ENCODE results near the gene CTNNA2.

Gene CTNNA2

DNA sequence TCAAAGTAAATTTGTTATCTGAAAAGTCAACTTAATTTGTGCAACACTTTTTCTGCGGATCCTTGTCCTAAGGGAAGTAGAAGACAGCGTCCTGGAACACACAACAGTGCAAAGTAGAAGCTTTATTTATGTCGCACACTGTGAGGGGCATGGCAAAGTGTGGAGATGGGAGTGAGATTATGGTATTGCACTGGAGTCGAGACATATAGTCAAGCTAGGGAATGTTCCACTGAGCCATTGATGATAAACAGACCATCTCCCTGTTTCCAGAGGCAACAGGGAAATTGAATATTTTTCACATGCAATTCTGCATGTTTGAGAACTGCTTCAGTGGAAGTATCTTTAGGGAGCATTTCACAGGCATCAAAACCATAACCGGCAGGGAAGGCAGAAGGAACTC is 745.5 kb downstream of the CTNNA2 start:
- no peak overlapping the region for H3K27ac ChIP-seq
- no peak overlapping the region for H3K4me2 ChIP-seq (ENCODE audit: low read length)
- H3K36me3 ChIP-seq (ENCODE audit: control insufficient read depth, insufficient read depth, low read length) = no peaks in the 10 kb centered on the region
- no peaks in the 10 kb centered on the region for H3K79me2 ChIP-seq
- no peaks in the 10 kb centered on the region for H3K9me3 ChIP-seq (ENCODE audit: control insufficient read depth, low read length)
- no peaks in the 10 kb centered on the region for H3K27me3 ChIP-seq (ENCODE audit: control insufficient read depth, insufficient read depth, low read length)
- no peaks in the 10 kb centered on the region for H3K4me1 ChIP-seq
- no peak overlapping the region for H2AFZ ChIP-seq
- TF ChIP-seq, protein P1, sequence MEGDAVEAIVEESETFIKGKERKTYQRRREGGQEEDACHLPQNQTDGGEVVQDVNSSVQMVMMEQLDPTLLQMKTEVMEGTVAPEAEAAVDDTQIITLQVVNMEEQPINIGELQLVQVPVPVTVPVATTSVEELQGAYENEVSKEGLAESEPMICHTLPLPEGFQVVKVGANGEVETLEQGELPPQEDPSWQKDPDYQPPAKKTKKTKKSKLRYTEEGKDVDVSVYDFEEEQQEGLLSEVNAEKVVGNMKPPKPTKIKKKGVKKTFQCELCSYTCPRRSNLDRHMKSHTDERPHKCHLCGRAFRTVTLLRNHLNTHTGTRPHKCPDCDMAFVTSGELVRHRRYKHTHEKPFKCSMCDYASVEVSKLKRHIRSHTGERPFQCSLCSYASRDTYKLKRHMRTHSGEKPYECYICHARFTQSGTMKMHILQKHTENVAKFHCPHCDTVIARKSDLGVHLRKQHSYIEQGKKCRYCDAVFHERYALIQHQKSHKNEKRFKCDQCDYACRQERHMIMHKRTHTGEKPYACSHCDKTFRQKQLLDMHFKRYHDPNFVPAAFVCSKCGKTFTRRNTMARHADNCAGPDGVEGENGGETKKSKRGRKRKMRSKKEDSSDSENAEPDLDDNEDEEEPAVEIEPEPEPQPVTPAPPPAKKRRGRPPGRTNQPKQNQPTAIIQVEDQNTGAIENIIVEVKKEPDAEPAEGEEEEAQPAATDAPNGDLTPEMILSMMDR (IDR thresholded peaks at IDR 0.05) = no peak
- H3K9ac ChIP-seq = no peak overlapping the region
- H3K4me3 ChIP-seq (ENCODE audit: low read depth, low read length) = no peak overlapping the region

DNA sequence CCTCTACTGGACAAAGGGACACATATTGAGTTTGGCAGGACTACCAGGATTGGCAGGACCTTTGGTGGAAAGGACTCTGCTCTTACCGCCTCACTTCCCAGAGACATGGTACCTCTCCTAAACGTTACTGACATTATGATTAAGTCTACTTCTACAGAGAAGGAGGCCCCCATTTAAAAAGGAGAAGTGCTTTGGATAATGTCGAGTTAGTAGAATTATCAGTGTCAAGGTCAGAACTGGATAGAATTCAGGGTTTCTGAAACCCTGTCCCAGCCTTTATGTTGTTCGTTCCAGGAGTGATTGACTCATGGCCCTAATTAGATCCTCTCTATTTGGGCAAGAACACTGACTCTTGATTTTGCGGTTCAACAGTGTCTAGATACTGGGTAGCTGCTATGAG is 745.9 kb downstream of the CTNNA2 start:
- Histone ChIP-seq H3K27ac (no peak overlapping the region), H3K4me1 (no peaks in the 10 kb centered on the region), H3K4me2 (ENCODE audit: low read length) (no peak overlapping the region), H3K9me3 (ENCODE audit: control insufficient read depth, low read length) (no peaks in the 10 kb centered on the region), H3K9ac (no peak overlapping the region), H3K79me2 (no peaks in the 10 kb centered on the region), H3K27me3 (ENCODE audit: control insufficient read depth, insufficient read depth, low read length) (no peaks in the 10 kb centered on the region), H3K4me3 (ENCODE audit: low read depth, low read length) (no peak overlapping the region), H2AFZ (no peak overlapping the region), H3K36me3 (ENCODE audit: control insufficient read depth, insufficient read depth, low read length) (no peaks in the 10 kb centered on the region)
- TF ChIP-seq, protein P1 (IDR thresholded peaks at IDR 0.05) = no peak

- Histone ChIP-seq H3K4me2 (ENCODE audit: low read length) (no peak overlapping the region), H3K36me3 (ENCODE audit: control insufficient read depth, insufficient read depth, low read length) (no peaks in the 10 kb centered on the region), H3K9me3 (ENCODE audit: control insufficient read depth, low read length) (no peaks in the 10 kb centered on the region), H3K27ac (no peak overlapping the region), H3K27me3 (ENCODE audit: control insufficient read depth, insufficient read depth, low read length) (no peaks in the 10 kb centered on the region), H3K9ac (no peak overlapping the region), H2AFZ (no peak overlapping the region), H3K79me2 (no peaks in the 10 kb centered on the region), H3K4me3 (ENCODE audit: low read depth, low read length) (no peak overlapping the region), H3K4me1 (no peaks in the 10 kb centered on the region)
- TF ChIP-seq, protein P1 (IDR thresholded peaks at IDR 0.05) = no peak
These were observed 746.4 kb downstream of the CTNNA2 start for GRCh38 chr2:80259292-80259691.

GRCh38 chr2:80266231-80266630 is 753.4 kb downstream of the CTNNA2 start:
- no peak overlapping the region for H3K27ac ChIP-seq
- no peaks in the 10 kb centered on the region for H3K36me3 ChIP-seq (ENCODE audit: control insufficient read depth, insufficient read depth, low read length)
- H3K4me3 ChIP-seq (ENCODE audit: low read depth, low read length) = no peak overlapping the region
- no peaks in the 10 kb centered on the region for H3K27me3 ChIP-seq (ENCODE audit: control insufficient read depth, insufficient read depth, low read length)
- H3K4me2 ChIP-seq (ENCODE audit: low read length) = no peak overlapping the region
- H2AFZ ChIP-seq = no peak overlapping the region
- no peaks in the 10 kb centered on the region for H3K4me1 ChIP-seq
- H3K9me3 ChIP-seq (ENCODE audit: control insufficient read depth, low read length) = no peaks in the 10 kb centered on the region
- no peaks in the 10 kb centered on the region for H3K79me2 ChIP-seq
- TF ChIP-seq, protein P1 (IDR thresholded peaks at IDR 0.05) = no peak
- no peak overlapping the region for H3K9ac ChIP-seq

GRCh38 chr2:80269806-80270205 is 757.0 kb downstream of the CTNNA2 start:
- H3K79me2 ChIP-seq = no peaks in the 10 kb centered on the region
- H3K27me3 ChIP-seq (ENCODE audit: control insufficient read depth, insufficient read depth, low read length) = no peaks in the 10 kb centered on the region
- H2AFZ ChIP-seq = no peak overlapping the region
- TF ChIP-seq, protein P1 (IDR thresholded peaks at IDR 0.05) = no peak
- H3K4me3 ChIP-seq (ENCODE audit: low read depth, low read length) = no peak overlapping the region
- H3K36me3 ChIP-seq (ENCODE audit: control insufficient read depth, insufficient read depth, low read length) = no peaks in the 10 kb centered on the region
- H3K4me1 ChIP-seq = no peaks in the 10 kb centered on the region
- H3K9ac ChIP-seq = no peak overlapping the region
- no peak overlapping the region for H3K27ac ChIP-seq
- no peak overlapping the region for H3K4me2 ChIP-seq (ENCODE audit: low read length)
- H3K9me3 ChIP-seq (ENCODE audit: control insufficient read depth, low read length) = no peaks in the 10 kb centered on the region

Measured in parathyroid adenoma (tissue), 2 donors.